Esophagus (tissue), 2 donors: ENCODE measurements around the gene GRK6. TPM values are rescaled to one million over a fixed set of nuclear protein-coding genes. Genes with fewer than 3 reads are reported as not detected.
A peak's percentile ranks its signal among the peaks of the same experiment; 100 is the strongest.

Experiments
- H3K27ac ChIP-seq, 2 donors: one replicate each; pipeline ENCODE4 v1.5.1; 2013; ENCODE audit warnings: low read depth in 2 of 2, mild to moderate bottlenecking in 2 of 2, inconsistent platforms in 1 of 2, low read length in 1 of 2, moderate library complexity in 1 of 2
- H3K27me3 ChIP-seq, 2 donors: one replicate each; pipeline ENCODE4 v1.6.1; 2013; ENCODE audit warnings: low read length in 2 of 2, control low read depth in 1 of 2, mild to moderate bottlenecking in 1 of 2; ENCODE audit not compliant: insufficient read depth in 2 of 2, control insufficient read depth in 1 of 2
- H3K36me3 ChIP-seq, 2 donors: one replicate each; pipeline ENCODE4 v1.6.1; 2013; ENCODE audit warnings: low read length in 1 of 2; ENCODE audit not compliant: control insufficient read depth in 2 of 2, insufficient read depth in 2 of 2
- H3K4me1 ChIP-seq, 2 donors: one replicate each; pipeline ENCODE4 v1.6.1; 2013; ENCODE audit warnings: low read length in 1 of 2; ENCODE audit not compliant: control insufficient read depth in 2 of 2, insufficient read depth in 2 of 2
- H3K4me3 ChIP-seq, 2 donors: one replicate each; pipeline ENCODE4 v1.5.1; 2013; ENCODE audit warnings: low read length in 2 of 2, mild to moderate bottlenecking in 2 of 2, low read depth in 1 of 2, moderate library complexity in 1 of 2
- H3K9me3 ChIP-seq, 2 donors: one replicate each; pipeline ENCODE4 v1.6.1; 2013; ENCODE audit warnings: mild to moderate bottlenecking in 2 of 2, low read depth in 1 of 2, low read length in 1 of 2, moderate library complexity in 1 of 2; ENCODE audit not compliant: control insufficient read depth in 2 of 2, insufficient read depth in 1 of 2
- WGBS, 2 donors: extraction: QIAGEN DNeasy Blood & Tissue Kit; methylation state at CpG; one replicate each; pipeline ENCODE4 v1.1.7; 2013; 5-methylcytosine and 5-hydroxymethylcytosine counted together
- polyA plus RNA-seq, 2 donors: library from polyadenylated mRNA; stranded (reverse); fragments of 200-250 nt; gene quantifications; one replicate each; pipeline ENCODE4 v1.2.3, GENCODE V29; 2013
- donor health status: healthy with polysubstance abuse.
- donor health status: Bipolar disorder and iron deficiency.

Gene GRK6
- polyA plus RNA-seq, 2 donors, result 10.4 to 19.8 TPM

DNA sequence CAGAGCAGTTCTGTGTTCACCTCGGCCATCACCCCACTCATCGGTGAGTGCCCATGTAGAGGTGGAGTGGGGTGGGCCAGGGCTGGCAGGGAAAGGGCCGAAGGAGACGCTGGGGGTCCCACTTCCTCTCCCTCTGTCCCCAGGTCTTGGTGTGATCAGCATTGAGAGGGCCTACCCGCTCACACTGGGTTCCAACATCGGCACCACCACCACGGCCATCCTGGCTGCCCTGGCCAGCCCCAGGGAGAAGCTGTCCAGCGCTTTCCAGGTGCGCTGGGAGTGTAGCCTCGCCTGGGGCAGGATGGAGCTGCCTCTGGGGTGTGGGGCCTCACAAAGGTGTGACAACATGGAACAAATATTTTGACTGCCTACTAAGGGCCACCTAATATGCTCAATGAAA is 29.7 kb upstream of the GRK6 start:
- Histone ChIP-seq H3K27me3 (no peaks in the 10 kb centered on the region), H3K4me1 (peaks cover 4% of the 10 kb centered on the region in 2 donors), H3K36me3 (no peaks in the 10 kb centered on the region), H3K4me3 (no peak overlapping the region), H3K27ac (no peak overlapping the region), H3K9me3 (no peaks in the 10 kb centered on the region)
- WGBS, 2 donors, result 83 to 93% methylated on average over 10 of the region's 10 CpGs

DNA sequence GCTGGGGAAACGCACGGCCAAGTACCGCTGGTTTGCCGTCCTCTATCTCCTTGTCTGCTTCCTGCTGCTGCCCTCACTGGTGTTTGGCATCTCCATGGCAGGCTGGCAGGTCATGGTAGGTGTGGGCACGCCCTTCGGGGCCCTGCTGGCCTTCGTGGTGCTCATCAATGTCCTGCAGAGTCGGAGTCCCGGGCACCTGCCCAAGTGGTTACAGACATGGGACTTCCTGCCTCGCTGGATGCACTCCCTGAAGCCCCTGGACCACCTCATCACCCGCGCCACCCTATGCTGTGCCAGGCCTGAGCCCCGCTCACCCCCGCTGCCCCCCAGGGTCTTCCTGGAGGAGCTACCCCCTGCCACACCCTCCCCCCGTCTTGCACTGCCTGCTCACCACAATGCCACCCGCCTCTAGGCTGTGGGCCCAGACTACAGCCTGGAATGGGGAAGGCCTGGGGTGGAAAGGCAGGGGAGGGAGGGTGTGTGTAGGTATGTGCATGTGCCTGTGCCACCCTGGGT is 28.5 kb upstream of the GRK6 start:
- Histone ChIP-seq H3K36me3 (no peaks in the 10 kb centered on the region), H3K27me3 (no peaks in the 10 kb centered on the region), H3K4me3 (no peak overlapping the region), H3K9me3 (no peaks in the 10 kb centered on the region), H3K27ac (no peak overlapping the region), H3K4me1 (peaks cover 4 to 7% of the 10 kb centered on the region in 2 donors)
- WGBS, 2 donors, result 83 to 84% methylated on average over 16 of the region's 16 CpGs

DNA sequence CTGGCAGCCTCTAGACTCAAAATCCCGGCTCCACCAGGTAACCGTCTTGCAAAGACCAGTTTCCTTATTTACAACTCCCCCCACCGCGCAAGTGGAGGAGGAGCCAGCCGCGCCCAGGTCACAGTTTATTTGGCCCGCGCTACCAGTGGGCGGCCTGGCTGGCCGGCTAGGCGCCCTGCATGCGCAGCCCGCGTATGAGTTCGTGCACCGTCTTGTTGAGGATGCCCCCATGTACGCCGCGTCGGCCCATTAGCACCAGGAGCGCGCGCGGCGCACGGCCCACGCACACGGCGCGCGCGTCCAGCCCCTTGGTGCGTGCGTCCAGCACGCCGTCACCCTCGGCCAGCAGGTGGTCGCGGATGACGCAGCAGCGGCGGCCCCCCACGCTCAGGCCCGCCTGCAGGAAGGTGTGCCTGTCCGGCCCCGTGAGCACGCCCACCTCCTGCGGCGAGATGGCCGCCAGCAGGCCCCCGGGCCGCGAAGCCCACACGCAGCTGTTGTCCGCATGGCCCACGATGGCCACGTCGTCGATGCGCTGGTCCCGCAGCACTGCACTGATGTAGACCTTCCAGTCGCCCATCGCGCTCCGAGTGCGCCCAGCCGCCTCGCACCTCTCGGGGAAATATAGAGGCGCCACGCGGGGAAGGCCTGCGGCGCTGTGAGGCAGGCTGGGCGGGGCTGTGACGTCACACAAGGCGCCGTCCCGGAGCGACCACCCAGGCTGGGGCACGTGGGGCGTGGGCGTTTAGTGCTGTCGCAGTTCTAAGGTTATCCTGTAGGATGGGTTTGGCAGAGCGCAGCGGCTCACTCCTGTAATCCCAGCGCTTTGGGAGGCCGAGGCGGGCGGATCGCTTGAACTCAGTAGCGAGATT is 26.2 kb upstream of the GRK6 start, which contains the start of gene PFN3:
Gene PFN3, minus strand, starts transcription at position 665 of the 872 bp plus-strand sequence. Its CDS starts 85 bp downstream, at position 580.
- Histone ChIP-seq H3K36me3 (no peaks in the 10 kb centered on the region), H3K4me3 (no peak within 1 kb of the TSS), H3K27ac (no peak within 1 kb of the TSS), H3K4me1 (peaks cover 4 to 12% of the 10 kb centered on the region in 2 donors), H3K9me3 (no peaks in the 10 kb centered on the region), H3K27me3 (no peaks in the 10 kb centered on the region)
- 33 to 47% methylated on average over 92 of the region's 92 CpGs for WGBS, 2 donors

DNA sequence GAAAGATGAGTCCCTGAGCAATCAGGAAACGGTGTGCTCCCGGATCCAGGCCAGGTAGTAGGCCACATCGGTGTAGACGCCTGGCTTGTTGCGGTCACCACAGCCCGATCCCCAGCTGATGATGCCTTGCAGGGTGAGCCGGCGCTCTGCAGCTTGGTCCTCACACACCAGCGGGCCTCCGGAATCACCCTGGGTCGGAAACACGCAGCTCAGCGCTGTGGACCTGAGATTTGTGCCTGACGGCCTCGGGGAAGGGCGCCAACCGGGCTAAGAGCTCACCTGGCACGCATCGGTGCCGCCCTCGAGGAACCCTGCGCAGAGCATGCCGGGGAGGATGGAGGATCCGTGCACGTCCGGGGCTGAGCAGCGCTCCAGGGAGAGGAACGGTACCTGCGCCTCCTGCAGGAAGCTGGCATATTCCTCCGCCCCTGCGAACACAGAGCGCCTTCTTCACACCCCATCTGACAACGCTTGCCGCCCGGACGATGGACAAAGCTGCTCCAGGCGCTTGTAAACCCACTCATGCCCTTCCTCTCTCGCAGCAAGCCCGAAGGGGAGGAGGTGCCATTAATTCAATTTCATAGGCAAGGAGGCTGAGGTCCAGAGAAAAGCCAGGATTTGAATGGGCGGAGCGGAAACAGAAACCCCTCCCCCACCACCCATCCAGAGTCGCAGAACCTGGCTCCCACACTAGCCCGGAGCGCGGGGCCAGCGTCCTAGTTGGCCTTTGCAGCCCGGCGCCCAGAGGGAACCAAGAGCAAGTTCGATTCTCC is 24.0 kb upstream of the GRK6 start:
- peaks cover 4 to 12% of the 10 kb centered on the region in 2 donors for H3K4me1 ChIP-seq
- no peaks in the 10 kb centered on the region for H3K27me3 ChIP-seq
- peak overlapping the region; percentile 77 to 89 for H3K27ac ChIP-seq
- no peaks in the 10 kb centered on the region for H3K9me3 ChIP-seq
- H3K36me3 ChIP-seq, result no peaks in the 10 kb centered on the region
- H3K4me3 ChIP-seq, result peak overlapping the region; percentile 44 to 60
- WGBS, 2 donors, result 9 to 12% methylated on average over 49 of the region's 49 CpGs

DNA sequence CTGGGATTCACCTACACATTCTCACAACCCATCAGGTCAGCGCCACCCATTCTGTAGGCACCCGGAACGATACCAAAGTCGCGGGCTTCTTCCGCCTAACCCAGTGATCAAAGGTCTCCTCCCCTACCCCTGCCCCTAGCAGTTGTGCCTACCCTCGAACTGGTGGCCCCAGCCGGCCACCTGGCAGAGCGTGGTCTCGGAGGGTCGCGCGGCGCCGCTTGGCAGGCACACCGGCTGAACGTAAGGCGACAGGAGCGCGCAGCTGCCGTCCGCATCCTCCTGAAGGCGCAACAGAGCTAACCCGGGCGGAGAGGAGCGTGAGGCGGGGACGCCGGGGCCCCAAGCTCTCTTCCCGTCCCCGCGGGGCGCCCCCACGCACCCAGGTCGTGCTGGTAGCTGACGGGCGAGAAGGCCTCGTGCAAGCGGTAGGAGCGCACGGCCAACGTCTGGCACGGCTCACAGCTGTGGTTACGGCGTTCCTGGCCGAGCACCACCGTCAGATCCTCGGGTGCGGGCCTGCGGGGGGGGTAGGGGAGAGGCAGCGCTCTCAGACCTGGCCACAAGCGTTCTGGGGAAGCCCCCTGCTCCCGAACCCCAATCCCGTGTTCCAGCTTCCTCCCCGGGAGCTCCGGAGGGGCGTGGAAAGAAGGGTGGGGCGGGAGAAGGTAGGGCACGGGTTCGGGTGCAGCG is 23.2 kb upstream of the GRK6 start:
- H3K4me3 ChIP-seq, result peak overlapping the region; percentile 44 to 60
- H3K27ac ChIP-seq, result peak overlapping the region; percentile 77 to 89
- H3K9me3 ChIP-seq, result no peaks in the 10 kb centered on the region
- no peaks in the 10 kb centered on the region for H3K27me3 ChIP-seq
- peaks cover 4 to 12% of the 10 kb centered on the region in 2 donors for H3K4me1 ChIP-seq
- no peaks in the 10 kb centered on the region for H3K36me3 ChIP-seq
- WGBS, 2 donors, result 1 to 2% methylated on average over 51 to 61 of the region's 61 CpGs

DNA sequence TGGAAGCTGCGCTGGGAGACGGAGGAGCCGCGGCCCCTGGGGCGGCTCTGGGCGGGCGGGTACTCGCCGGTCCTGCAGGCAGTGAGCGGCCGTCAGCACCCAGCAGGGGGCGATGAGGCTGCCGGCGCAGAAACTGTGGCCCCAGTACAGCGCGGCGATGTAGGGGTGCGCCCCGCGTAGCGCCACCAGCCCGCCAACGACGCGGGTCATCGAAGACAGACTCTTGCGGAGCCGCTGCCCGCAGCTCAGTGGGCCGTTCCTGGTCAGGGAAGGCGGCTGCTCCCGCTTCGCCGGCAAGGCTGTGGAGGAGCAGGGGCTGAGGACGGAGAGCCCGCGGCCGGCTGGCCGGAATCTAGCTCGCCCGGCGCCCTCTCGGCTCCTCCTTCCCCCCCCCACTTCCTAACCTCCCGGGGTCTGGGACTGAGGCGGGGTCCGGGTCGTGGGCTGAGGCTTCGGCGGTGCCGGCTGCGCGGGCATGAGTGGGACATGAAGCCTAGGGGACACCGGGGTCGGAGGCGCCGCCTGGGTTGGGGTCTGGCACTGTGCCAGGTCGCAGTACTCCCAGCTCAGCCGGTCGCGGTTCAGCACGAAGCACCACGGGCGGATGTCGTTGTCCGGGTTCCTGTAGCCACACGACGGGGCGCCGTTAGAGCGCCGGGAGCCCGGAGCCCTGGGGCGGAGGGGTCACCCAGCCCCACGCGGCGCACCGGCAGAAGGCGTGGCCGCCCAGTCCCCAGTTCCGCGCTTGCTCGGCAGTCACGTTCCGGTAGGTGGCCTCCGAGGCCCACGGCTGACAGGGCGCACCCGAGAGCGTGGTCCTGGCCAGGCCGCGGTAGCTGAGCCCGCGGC is 22.5 kb upstream of the GRK6 start:
- Histone ChIP-seq H3K27me3 (no peaks in the 10 kb centered on the region), H3K36me3 (no peaks in the 10 kb centered on the region), H3K27ac (peak overlapping the region; percentile 77 to 89), H3K4me3 (peak overlapping the region; percentile 44 to 60), H3K9me3 (no peaks in the 10 kb centered on the region), H3K4me1 (peaks cover 4 to 12% of the 10 kb centered on the region in 2 donors)
- 0% methylated on average over 86 to 93 of the region's 93 CpGs for WGBS, 2 donors

DNA sequence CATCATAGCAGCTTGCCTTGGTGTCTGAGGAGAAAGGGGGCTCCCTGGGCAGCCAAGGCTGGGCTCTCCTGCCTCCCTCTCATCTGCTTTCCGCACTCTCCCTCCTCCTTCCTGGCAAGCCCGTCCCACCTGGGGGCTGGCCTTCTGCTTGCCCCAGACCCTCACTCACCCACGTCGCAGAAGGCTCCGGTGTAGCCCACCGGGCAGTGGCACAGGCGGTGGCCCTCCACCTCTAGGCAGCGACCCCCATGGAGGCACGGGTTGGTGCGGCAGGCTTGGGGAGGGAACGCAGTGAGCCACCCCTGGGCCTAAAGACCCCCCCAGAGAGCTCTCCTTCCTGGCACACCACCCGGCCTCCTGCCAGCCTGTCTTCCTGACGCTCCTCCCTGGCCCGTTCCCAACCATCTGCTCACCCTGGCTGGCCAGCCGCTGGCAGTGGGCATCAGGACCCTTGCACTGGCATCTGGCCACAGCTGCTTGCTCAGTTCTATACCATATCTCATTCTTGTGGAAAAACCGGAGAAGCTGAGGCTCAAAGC is 21.8 kb upstream of the GRK6 start:
- H3K4me3 ChIP-seq, result peak overlapping the region; percentile 44 to 60
- H3K9me3 ChIP-seq, result no peaks in the 10 kb centered on the region
- WGBS, 2 donors, result 27 to 34% methylated on average over 16 of the region's 16 CpGs
- H3K36me3 ChIP-seq, result no peaks in the 10 kb centered on the region
- peaks cover 4 to 12% of the 10 kb centered on the region in 2 donors for H3K4me1 ChIP-seq
- H3K27me3 ChIP-seq, result no peaks in the 10 kb centered on the region
- H3K27ac ChIP-seq, result peak overlapping the region in 1 of 2 donors; percentile 27

DNA sequence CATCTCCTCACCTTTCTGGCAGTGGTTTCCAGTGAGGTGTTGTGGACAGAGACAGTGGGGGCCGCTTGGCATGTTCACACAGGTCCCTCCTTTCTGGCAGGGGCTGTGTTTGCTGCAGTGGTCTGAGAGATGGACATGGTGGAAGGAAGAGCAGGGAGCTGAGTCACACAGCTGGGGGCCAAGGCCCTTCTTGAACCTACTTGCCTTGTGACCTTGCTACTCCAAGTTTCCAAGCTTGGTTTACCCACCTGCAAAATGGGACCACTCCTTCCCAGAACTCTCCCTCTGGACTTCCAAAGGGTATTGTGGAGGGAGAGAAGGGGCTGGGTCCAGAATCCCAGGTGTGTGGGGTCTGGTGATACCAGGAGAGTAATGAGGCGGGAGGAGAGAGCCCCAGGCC is 21.2 kb upstream of the GRK6 start:
- WGBS, 2 donors, result 93 to 94% methylated on average over 2 of the region's 2 CpGs
- peaks cover 0 to 11% of the 10 kb centered on the region in 2 donors for H3K4me1 ChIP-seq
- H3K27me3 ChIP-seq, result no peaks in the 10 kb centered on the region
- no peaks in the 10 kb centered on the region for H3K36me3 ChIP-seq
- no peaks in the 10 kb centered on the region for H3K9me3 ChIP-seq
- H3K4me3 ChIP-seq, result no peak overlapping the region
- no peak overlapping the region for H3K27ac ChIP-seq
